ENCODE results near the gene DERL3.

Gene DERL3

GRCh38 chr22:23791738-23792645 lies 46.8 kb downstream of the DERL3 start:
- Histone ChIP-seq H3K4me1 (ENCODE audit: insufficient read depth, low read length, poor library complexity, severe bottlenecking) (peaks cover 40% of the 10 kb centered on the region), H2AFZ (ENCODE audit: low read length) (no peak overlapping the region), H3K4me2 (ENCODE audit: low read depth, low read length, poor library complexity, severe bottlenecking) (peak overlapping the region; percentile 97), H3F3A (ENCODE audit: low read depth) (no peaks in the 10 kb centered on the region), H3K79me2 (ENCODE audit: insufficient read depth, low read length) (peaks cover 63% of the 10 kb centered on the region), H3K9me2 (replicated peaks; ENCODE audit: low read depth, low read length) (no peaks in the 10 kb centered on the region), H4K20me1 (ENCODE audit: insufficient read depth, low read length, poor library complexity, severe bottlenecking) (peaks cover 61% of the 10 kb centered on the region), H3K9ac (ENCODE audit: low read depth, low read length, poor library complexity, severe bottlenecking) (no peak overlapping the region), H3K9me3 (ENCODE audit: insufficient read depth, low read depth, low read length) (no peaks in the 10 kb centered on the region), H3K27me3 (ENCODE audit: insufficient read depth, low read length, poor library complexity, severe bottlenecking) (no peaks in the 10 kb centered on the region), H3K4me3 (ENCODE audit: low read length, poor library complexity, severe bottlenecking) (no peak overlapping the region), H3K36me3 (ENCODE audit: insufficient read depth, low read length) (peaks cover 56% of the 10 kb centered on the region)
- TF ChIP-seq CTCF (conservative IDR thresholded peaks at IDR 0.05; ENCODE audit: low read length) (no peak), EZH2phosphoT487 (IDR thresholded peaks at IDR 0.05; ENCODE audit: borderline replicate concordance) (no peak)

- peaks cover 49% of the 10 kb centered on the region for H3K36me3 ChIP-seq (ENCODE audit: insufficient read depth, low read length)
- H3K4me2 ChIP-seq (ENCODE audit: low read depth, low read length, poor library complexity, severe bottlenecking): peak overlapping the region; percentile 97
- TF ChIP-seq CTCF (conservative IDR thresholded peaks at IDR 0.05; ENCODE audit: low read length) (no peak), EZH2phosphoT487 (IDR thresholded peaks at IDR 0.05; ENCODE audit: borderline replicate concordance) (no peak)
- peaks cover 46% of the 10 kb centered on the region for H3K4me1 ChIP-seq (ENCODE audit: insufficient read depth, low read length, poor library complexity, severe bottlenecking)
- no peaks in the 10 kb centered on the region for H3K9me2 ChIP-seq (replicated peaks; ENCODE audit: low read depth, low read length)
- H3K27me3 ChIP-seq (ENCODE audit: insufficient read depth, low read length, poor library complexity, severe bottlenecking): no peaks in the 10 kb centered on the region
- H3K9ac ChIP-seq (ENCODE audit: low read depth, low read length, poor library complexity, severe bottlenecking): peak overlapping the region; percentile 20
- peaks cover 63% of the 10 kb centered on the region for H3K79me2 ChIP-seq (ENCODE audit: insufficient read depth, low read length)
- no peak overlapping the region for H2AFZ ChIP-seq (ENCODE audit: low read length)
- peak overlapping the region; percentile 21 for H3K4me3 ChIP-seq (ENCODE audit: low read length, poor library complexity, severe bottlenecking)
- H3K9me3 ChIP-seq (ENCODE audit: insufficient read depth, low read depth, low read length): no peaks in the 10 kb centered on the region
- no peaks in the 10 kb centered on the region for H3F3A ChIP-seq (ENCODE audit: low read depth)
- H4K20me1 ChIP-seq (ENCODE audit: insufficient read depth, low read length, poor library complexity, severe bottlenecking): peaks cover 58% of the 10 kb centered on the region
Observed at GRCh38 chr22:23790819-23791737, 47.7 kb downstream of the DERL3 start.

- Histone ChIP-seq H3K79me2 (ENCODE audit: insufficient read depth, low read length) (peaks cover 63% of the 10 kb centered on the region), H3K36me3 (ENCODE audit: insufficient read depth, low read length) (peaks cover 36% of the 10 kb centered on the region), H3K9ac (ENCODE audit: low read depth, low read length, poor library complexity, severe bottlenecking) (peak overlapping the region; percentile 52), H3K4me2 (ENCODE audit: low read depth, low read length, poor library complexity, severe bottlenecking) (peak overlapping the region; percentile 97), H3K4me1 (ENCODE audit: insufficient read depth, low read length, poor library complexity, severe bottlenecking) (peaks cover 46% of the 10 kb centered on the region), H4K20me1 (ENCODE audit: insufficient read depth, low read length, poor library complexity, severe bottlenecking) (peaks cover 58% of the 10 kb centered on the region), H3K27me3 (ENCODE audit: insufficient read depth, low read length, poor library complexity, severe bottlenecking) (no peaks in the 10 kb centered on the region), H3K9me2 (replicated peaks; ENCODE audit: low read depth, low read length) (no peaks in the 10 kb centered on the region), H3F3A (ENCODE audit: low read depth) (no peaks in the 10 kb centered on the region), H2AFZ (ENCODE audit: low read length) (no peak overlapping the region), H3K4me3 (ENCODE audit: low read length, poor library complexity, severe bottlenecking) (peak overlapping the region; percentile 92), H3K9me3 (ENCODE audit: insufficient read depth, low read depth, low read length) (no peaks in the 10 kb centered on the region)
- TF ChIP-seq CTCF (conservative IDR thresholded peaks at IDR 0.05; ENCODE audit: low read length): peak; percentile 52
- no peak for TF ChIP-seq EZH2phosphoT487 (IDR thresholded peaks at IDR 0.05; ENCODE audit: borderline replicate concordance)
Observed at GRCh38 chr22:23789638-23790037, 49.2 kb downstream of the DERL3 start.
